Measurements from ENCODE around the gene PNP. TPM values are rescaled to one million over a fixed set of nuclear protein-coding genes. Genes with fewer than 3 reads are reported as not detected.
"Not testable (repeated sequence)": the region's sequence is repeated elsewhere in the genome, so short reads cannot be mapped to it uniquely, and the experiment has no call there.

The PNP gene
- total RNA-seq, result 9.2 TPM

DNA sequence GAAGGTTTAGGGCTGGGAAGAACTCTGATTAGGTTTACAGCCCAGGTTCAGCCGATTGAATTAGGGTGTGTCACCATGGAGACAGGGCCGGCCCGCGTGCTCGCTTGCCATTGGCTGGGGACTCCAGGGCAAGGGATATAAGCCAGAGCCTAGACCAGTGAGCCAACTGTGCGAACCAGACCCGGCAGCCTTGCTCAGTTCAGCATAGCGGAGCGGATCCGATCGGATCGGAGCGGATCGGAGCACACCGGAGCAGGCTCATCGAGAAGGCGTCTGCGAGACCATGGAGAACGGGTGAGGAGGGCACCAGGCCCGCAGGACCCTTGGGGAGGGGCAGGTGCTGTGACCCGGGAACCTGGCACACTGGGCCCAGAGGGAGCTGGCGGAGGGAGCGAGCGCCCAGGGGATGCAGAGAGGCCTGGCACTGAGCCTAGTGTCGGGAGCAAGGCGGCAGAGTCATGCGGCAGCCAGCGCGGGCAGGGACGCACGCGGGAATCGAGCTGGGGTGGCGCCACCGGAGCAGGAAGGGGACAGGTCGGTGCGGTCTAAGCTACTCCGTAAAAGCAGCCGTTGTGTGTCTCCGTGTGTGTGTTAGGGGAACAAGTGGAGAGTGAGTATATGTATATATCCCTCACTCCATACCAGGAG, at the start of gene PNP:
Gene PNP, plus strand, starts transcription at position 165 of the 648 bp plus-strand sequence. Its CDS starts 119 bp downstream, at position 284.
- DNase-seq, result peak; percentile 84

DNA sequence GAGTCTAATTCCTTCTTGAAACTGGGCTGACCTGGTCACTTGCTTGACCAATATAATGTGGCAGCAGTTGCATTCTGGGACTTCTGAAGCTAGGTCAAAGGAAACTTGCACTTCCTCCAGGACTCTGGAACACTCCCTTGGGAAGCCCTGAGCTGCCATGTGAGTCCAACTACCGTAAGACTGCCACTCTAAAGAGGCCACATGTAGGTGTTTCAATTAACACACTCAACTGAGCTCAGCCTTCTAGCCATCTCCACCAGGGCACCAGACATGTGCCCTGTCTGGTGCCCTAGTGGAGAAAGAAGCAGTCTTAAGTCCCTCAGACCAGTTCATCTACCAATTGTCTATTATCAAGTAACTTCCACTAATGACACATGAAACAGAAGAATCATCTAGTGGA, 49.8 kb upstream of the PNP start:
- DNase-seq, result no peak

DNA sequence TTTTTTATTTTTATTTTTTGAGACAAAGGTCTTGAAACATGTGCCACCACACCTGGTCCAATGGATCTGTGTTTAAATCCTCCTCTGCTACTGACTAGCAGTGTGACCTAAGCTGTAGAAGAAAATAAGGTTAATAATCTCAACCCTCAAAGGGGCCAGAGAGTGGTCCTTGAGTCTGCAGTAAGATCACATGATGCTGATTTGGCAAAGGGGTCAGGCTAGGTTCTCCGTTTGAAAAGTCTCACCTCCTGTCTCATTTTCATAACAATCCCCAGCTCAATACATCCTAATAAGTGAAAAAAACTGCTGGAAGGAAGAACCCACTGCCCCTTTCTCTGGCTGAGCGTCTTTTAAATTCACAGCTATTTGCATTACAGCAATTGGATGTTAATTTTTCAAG, 47.9 kb upstream of the PNP start:
- DNase-seq, result no peak

DNA sequence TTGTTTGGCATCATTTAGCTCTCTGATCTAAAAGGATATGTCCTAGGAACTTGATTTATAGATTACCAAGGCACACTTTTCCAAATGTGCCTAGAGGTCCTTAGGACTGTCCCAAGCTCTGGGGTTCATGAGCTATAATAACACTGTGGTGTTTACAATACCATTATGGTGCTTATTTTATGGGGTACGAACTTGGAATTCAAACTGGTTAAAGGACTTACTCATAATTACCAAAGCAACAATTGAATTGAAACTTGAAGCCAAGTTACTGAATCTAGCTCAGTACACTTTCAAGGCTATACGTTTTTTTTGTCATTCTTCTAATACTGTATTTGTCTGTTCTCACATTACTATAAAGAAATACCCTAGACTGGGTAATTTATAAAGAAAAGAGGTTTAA, 46.3 kb upstream of the PNP start:
- no peak for DNase-seq

DNA sequence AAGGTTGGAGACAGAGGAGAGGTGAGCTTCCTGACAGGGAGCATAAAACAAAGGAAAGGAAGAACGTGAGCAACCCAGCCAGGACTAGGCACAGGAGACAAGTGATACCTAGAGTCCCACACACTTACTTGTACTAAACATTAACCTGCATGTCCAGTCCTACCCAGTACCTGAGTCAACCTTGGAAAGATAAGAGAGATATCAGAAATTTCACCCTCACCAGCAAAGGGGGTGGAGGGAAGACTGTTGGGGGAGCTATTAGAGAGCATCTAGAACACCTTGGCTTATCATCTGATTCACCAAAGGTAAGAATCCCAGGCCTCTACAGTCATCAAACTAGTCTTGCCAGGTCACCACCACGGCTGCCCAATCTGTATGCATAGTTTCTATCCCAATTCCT, 44.4 kb upstream of the PNP start:
- no peak for DNase-seq

DNA sequence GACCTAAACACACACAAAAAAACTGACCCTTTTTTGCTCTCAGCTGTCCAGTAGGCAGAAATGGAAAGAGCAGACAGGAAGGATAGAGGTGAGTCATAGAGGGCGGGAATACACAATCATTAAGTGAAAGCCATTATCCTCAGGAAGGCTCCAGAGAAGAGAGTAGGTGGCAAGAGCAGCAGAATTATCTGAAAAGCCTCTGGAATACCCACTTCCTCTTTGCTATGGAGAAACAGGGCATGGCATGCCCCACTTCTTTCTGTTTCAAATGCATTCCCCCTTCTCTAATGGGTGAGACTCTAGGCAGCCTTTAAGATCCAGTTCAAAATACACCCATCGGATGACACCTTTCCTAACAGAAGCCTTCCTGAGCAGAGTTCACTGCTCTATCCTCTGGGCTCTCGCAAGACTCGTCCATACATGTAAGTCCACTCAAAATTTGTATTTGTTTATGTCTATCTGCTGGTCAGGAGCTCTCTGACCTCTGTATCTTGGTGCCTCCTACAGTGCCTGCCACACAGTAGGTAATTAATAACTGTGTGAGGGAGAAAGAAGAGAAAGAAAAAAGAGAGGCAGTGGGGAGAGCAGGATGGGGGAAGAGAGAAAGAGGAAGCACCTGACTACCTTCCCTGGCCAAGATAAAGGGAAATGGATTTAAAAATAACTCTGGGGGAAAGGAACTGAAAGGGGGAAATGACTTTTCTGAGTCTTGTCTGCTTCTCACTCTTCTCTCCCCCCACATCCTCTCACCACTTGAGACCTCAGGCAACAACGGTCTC, 41.8 kb upstream of the PNP start:
- no peak for DNase-seq

DNA sequence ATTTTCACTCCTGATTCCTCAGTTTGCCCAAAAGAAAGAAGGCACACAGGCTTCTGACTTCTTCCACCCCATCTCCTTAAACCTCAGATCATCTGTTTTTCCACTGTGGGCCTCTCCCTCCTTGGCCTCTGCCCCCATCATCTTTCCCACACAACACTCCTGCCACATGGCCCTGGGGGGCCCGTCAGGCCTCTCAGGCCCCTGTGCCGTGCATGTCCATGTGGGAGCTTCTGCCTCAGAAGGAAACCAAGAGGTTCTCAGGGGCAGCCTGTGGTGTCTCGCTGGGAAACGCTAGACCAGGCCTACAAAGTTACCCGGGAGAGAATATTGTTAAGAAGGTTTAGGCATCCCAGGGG, 41.2 kb upstream of the PNP start:
- DNase-seq, result no peak

DNA sequence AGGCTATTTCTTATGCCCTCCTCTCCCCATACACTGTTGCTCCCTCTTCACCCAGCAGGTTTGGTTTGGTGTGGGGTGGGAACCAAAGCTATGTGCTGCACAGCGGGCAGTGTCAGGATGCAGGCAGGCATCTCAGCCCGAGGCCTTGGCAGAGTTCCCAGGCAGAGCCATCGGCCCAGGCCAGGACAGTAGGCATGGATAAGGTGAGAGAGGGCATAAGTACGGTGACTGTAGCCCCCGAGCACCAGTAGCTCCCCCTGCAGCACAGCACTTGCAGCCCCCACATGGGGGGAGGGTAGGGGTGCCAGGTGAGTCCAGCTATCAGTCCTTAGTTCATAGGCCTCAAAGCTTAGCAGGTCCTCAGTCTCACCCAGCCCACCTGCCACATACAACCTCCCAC, 40.4 kb upstream of the PNP start:
- no peak for DNase-seq

DNA sequence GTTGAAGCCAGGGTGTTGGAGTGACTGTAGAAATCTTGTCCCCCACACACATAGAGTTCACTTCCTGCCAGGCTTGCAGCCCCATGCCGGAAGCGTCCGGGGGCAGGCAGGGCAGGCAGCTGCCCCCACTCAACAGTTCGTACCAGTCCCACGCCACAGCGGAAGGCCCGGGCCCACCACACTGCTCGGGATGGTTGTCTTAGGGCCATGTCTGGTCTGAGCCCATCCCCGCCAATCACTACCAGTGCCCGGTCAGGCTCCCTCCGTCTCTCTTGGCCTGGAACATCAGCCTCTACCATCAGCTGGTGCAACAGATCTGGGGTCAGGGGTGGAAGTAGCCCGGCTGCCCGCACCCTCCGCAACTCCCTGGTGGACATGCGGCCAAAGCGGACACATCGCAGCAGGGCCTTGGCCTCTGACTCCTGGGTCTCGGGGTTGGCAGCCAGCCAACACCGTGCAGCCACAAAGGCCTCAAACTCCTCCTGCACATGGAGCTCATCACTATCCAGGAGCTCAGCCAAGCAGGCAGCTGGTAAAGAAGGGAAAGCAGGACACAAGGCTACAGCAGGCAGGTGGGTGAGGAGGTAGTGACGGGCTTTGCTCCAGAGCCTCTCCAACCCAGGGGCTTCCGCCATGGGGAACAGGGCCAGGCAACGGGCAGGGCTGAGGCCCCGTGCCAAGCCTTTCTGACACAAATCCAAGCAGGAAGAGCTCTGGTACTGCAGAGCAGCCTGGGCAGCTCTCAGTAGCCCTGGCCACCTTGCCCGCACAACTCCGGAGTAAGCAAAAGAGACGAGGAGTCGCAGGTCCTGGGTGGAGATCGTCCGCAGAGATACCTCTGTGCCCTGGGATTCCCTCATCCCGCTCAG, 39.2 kb upstream of the PNP start:
- no peak for DNase-seq

DNA sequence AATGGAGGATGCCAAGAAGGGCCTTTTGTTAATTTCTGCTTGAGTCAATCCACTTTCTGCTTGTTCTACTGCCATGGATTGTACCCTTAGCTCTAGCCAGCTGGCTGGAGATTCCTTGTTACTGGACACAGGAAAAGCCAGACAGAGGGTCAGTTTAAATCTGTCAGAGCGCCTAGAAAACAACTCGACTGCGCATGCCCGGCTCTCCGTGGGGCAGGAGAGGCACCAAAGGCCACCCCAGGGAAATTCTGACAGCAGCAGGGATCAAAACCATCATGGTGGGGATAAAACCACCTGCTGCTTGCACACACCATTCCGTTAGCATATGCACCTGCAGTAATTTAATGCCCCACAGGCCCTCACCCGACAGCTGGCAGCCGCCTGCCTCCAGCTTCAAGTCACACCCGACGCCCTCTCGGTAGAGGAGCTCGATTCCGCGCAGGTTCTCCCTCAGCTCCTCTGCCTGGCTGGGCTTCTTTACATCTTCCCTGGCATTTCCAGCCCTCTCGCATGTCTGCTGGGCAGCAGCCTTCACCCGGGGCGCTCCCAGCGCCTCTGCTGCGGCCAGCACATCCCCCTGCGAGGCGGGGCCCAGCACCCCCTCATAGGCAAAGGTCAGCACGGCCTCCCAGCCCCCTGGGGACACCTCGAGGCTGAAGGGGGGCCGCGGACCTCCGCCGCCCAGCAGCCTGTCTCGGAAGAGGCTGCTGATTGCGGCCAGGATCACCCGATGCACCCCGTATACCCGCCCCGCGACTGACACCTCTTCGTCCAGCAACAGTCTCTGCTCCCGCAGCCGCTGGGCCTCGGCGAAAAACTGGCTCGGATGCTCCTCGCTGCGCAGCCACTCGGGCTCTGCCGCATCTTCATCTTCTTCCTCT, 34.3 kb upstream of the PNP start:
- peak; percentile 66 for DNase-seq

DNA sequence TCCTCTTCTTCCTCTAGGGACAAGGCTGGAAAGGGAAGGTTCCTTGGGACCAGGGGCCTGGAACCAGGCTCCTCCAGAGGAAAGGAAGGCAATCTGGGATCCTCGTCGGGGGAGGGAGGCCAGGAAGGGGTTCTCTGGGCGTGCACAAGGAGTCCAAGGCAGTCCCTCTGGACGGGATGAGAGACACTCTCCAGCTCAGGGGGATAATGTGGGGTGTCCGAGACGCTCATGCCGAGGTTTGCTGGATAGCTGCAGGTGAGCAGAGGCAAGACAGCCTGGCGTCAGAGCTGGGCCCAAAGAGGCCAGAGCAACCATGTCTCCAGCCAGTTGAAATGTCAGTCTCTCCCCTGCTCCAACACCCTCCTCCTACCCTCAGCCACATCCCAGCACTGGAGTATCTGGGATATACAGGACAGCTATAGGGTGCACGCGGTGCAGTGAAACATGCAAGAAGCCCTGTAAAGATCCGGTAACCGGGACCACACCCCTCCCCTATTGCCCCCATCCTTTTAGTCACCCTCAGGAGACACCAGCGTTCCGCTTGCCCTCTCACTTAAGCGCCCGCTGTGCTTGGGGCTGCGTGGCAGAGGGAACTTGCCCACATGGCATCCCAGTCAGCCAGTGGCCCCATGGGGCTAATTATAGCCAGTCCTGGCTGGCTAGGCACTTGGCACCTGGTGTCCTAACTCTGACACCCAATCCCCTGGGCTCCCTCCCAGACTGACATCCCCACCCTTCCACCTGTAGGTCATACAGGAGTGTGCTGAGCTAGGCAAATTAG, 33.4 kb upstream of the PNP start, which contains the start of gene KLHL33:
Gene KLHL33, minus strand, starts transcription at position 585 of the 781 bp plus-strand sequence. Its CDS starts 355 bp downstream, at position 230.
- DNase-seq, result no peak

DNA sequence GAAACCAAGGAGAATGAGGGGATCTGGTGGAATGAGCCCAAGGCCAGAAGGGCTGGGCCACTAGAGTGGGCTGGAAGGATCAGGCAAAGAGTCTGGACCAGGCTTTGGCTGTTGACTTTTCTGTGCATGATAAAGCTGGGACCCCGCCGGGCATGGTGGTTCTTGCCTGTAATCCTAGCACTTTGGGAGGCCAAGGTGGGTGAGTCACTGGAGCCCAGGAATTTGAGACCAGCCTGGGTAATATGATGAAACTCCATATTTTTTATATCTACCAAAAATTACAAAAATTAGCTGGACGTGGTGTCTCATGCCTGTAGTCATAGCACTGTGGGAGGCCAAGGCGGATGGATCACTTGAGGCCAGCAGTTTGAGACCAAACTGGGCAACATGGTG, 32.8 kb upstream of the PNP start:
- DNase-seq, result no peak

DNA sequence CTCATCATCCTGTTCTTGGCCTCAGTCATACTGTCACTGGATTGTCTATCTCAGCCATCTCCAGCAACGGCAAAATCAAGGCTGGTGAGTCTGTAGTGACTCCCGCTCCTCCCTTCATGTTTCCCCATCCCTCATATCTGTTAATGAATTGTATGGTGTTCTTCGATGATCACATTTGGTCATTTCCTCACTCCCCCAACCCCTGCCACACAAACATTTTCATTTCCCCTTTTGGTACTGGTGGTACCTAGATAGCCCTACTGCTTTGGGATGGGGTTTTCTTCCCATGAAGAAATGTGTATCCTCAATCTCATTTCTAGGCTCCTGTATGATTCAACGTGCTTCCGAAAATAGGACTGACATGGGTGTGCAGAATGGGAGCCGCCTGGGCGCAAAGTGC, 30.5 kb upstream of the PNP start:
- no peak for DNase-seq

DNA sequence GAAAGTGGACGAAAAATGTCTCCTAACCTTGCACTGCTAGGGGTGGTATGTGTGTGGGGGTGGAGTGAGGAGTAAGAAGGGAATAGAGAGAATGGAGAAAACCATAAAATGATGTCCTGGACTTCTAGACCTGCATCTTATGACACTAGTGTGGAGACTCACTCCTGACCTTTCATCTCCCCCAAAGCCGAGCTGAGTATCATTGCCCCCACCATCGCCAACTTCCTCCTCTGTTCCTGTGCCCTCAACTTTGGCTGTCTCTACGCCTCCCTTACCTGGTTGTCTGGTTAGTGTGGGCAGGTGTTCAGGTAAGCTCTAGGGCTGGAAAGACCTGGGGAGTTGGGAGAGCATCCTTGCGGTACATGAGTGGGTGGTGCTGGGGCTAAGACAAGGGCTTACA, 28.7 kb upstream of the PNP start:
- DNase-seq, result no peak

DNA sequence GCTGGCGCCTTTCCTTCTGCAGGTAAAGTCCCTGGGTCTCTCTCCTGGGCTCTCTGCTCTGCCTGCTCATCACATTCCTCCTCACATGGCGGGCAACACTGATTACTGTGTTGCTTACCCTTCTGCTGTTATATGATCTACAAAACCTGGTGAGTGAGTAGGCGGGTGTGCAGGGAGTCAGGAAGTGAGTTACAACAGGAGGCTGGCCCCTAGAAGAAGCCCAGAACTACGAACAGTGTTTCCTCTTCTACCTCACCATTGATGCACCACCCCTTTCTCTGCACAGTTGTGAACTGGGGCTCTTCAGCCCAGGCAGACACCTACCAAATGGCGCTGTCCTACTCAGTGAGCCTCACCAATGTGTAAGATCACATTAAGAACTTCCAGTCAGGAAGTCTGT, 28.3 kb upstream of the PNP start:
- no peak for DNase-seq

DNA sequence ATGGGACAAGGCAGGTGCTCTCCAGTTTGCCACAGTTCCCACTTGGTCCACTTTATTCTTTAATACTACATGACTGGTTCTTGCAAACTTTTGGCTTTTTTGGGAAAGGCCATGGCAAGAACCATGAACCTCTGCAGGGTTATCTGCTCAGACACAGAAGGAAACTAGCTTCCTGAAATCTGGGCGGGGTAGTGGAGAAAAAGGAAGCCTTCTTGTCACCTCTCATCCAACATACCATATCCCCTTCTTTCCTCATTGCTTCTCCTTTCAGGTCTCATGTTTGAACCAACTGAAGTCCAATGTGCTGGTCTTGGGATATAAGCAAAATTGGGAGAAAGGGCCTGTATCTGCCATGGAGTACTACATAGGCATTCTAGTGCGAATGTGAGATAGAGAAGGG, 27.7 kb upstream of the PNP start:
- no peak for DNase-seq

DNA sequence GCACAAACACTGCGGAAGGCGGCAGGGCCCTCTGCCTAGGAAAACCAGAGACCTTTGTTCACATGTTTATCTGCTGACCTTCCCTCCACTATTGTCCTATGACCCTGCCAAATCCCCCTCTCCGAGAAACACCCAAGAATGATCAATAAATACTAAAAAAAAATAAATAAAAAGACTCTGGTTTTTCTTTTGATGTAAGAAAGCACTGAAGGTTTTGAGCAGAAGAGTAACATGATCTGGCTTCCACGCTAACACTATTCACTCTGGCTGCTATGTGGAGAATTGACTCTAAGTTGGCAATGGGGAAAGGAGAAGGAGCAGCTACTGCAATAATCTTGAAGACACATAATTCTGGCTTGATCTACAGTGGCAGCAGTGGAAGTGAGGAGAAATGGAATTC, 25.6 kb upstream of the PNP start:
- DNase-seq, result not testable (repeated sequence)

DNA sequence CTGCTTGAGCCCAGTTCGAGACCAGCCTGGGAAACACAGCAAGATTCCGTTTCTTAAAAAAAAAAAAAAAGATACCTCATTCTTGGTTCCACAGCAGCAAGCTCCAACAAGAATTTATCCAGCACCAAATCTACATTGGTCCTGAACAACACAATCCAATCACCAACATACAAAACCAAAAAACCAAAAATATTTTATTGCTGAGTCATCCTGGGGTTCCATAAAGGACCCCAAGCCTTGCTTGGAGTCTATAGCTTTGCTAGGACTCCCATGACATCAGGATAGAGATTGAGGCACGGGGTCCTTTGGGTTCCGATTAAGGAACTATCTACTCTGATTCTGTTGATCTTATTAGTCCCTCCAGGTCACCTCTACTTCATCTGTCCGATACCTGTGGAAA, 22.3 kb upstream of the PNP start:
- DNase-seq, result no peak

DNA sequence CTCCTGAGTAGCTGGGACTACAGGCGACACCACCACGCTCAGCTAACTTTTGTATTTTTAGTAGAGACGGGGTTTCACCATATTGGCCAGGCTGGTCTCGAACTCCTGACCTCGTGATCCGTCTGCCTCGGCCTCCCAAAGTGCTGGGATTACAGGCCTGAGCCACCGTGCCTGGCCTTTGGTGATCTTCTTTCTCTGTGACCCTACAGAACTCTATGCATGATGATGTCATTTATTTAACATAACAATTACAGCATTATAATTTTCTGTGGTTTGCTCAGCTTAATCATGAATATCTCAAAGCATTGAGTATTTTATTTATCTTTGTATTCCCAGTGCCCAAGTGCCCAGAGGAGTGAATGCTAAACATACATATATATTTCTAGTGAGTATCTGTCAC, 16.4 kb upstream of the PNP start:
- not testable (repeated sequence) for DNase-seq

DNA sequence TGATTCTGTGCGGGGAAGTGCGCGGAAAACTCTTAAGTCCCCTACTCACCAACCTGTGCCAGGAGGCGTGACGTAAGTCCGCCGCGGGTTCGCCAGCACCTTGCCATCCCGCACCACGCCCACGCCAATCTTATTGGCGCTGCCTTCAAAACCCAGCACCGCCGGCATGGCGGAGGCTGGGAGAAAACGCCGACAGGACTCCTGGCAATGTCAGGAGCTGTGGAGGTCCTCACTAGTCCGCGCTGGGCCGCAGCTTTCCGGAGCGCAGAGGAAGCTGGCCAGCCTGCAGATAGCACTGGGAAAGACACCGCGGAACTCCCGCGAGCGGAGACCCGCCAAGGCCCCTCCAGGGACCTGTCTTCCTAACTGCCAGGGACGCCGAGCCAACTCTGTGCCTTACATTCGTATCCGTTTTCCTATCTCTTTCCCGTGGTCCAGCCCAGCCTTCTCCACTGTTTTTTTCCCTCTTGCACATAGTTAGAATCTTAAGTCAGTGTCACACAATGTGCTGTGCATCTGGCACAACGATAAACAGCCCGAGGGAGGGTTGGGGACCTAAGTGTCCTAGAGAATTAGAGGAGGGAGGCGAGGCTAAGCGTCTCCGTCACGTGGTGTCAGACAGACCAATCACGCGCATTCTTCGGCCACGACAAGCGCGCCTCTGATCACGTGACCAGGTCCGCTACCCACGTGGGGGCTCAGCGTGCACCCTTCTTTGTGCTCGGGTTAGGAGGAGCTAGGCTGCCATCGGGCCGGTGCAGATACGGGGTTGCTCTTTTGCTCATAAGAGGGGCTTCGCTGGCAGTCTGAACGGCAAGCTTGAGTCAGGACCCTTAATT, 14.5 kb upstream of the PNP start, which contains the start of the genes APEX1 and OSGEP:
Gene APEX1, plus strand, starts transcription at position 711 of the 839 bp plus-strand sequence. CDS start 420 bp downstream, outside the sequence.
Gene OSGEP, minus strand, starts transcription at position 297 of the 839 bp plus-strand sequence. Its CDS starts 129 bp downstream, at position 168.
- peak; percentile 99 for DNase-seq

Measured in tongue (tissue), 2 donors.